Left lung (tissue), 10 donors: ENCODE data around the gene GABRA1. TPM values are rescaled to one million over a fixed set of nuclear protein-coding genes. Genes with fewer than 3 reads are reported as not detected.

Source experiments
- ATAC-seq: fragments of 200-7000 bp; cut with Tn5 transposase; one replicate; pipeline ENCODE4 v1.9.1; 2020; ENCODE audit warnings: moderate library complexity
- DNase-seq, 4 donors: peaks; one replicate each; pipeline ENCODE4 v3.0.0-alpha.2; 2013 to 2020
- H3K27ac ChIP-seq, 2 donors: fragments of 200-600 bp; sonication (generic) in 1 of 2; one replicate each; pipeline versions ENCODE4 v1.5.0 to v1.8.0; 2020 to 2021
- H3K27me3 ChIP-seq, 2 donors: fragments of 200-600 bp; sonication (generic) in 1 of 2; one replicate each; pipeline versions ENCODE4 v1.5.0 to v1.8.0; 2020 to 2021
- H3K36me3 ChIP-seq, 2 donors: fragments of 200-600 bp; sonication (generic) in 1 of 2; one replicate each; pipeline versions ENCODE4 v1.5.0 to v1.8.0; 2020 to 2021
- H3K4me1 ChIP-seq, 2 donors: fragments of 200-600 bp; one replicate each; pipeline ENCODE4 v1.8.0; 2021
- H3K4me3 ChIP-seq, 2 donors: fragments of 200-600 bp; sonication (generic) in 1 of 2; one replicate each; pipeline versions ENCODE4 v1.5.0 to v1.8.0; 2020 to 2021; ENCODE audit warnings: mild to moderate bottlenecking in 1 of 2
- H3K9me3 ChIP-seq, 2 donors: fragments of 200-600 bp; sonication (generic) in 1 of 2; one replicate each; pipeline versions ENCODE4 v1.5.0 to v1.8.0; 2020 to 2021
- intact Hi-C, 2 donors: fragments of 100-400 bp; cut with DNase I; formaldehyde crosslinking; loops; one replicate each; pipeline versions ENCODE4 v1.11.2 to v1.14.2; 2022
- polyA plus RNA-seq, 6 donors: library from polyadenylated mRNA; unstranded; fragments of 120-200 nt; gene quantifications; one replicate each; pipeline ENCODE4 v1.2.1, GENCODE V29; 2013; ENCODE audit not compliant: insufficient read length in 6 of 6
- total RNA-seq, 2 donors: library from RNA; stranded (reverse); fragmentation: NEBNext Ultra II Directional; extraction: Animal tissue kit (Norgen Biotek cat#: 25700); gene quantifications; one replicate each; pipeline ENCODE4 v1.2.1, GENCODE V29; 2021
- TF ChIP-seq, protein P1 (sequence below), 2 donors: fragments of 200-600 bp; sonication (generic) in 1 of 2; IDR thresholded peaks; one replicate each; pipeline versions ENCODE4 v1.5.0 to v1.8.0; 2021; ENCODE audit warnings: antibody characterized with exemption in 2 of 2
- donor health status: DM: no; HTN: yes; CAD: no.
- donor health status: DM: no; HTN: no; CAD: no.

GABRA1 gene
- total and polyA plus RNA-seq, 8 donors, result 0.35 to 1.4 (median 0.71) TPM; not detected in 2

DNA sequence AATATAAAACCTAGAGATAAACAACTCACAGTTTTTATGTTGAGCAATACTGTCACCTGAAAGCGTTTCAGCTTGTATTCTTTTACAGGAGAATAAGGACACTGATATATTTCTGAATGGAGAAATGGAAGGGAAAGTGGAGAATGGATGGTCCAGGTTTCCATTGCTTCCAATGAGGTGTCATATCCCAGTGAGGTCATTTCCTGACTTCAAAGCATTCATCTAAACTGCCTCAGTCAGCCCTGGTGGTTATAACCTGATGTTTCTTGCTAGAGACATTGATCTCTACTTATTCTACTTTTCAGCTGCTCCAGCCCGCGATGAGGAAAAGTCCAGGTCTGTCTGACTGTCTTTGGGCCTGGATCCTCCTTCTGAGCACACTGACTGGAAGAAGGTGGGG is 2.6 kb downstream of the GABRA1 start:
- DNase-seq (no peak), ATAC-seq (no peak)
- TF ChIP-seq, protein P1, sequence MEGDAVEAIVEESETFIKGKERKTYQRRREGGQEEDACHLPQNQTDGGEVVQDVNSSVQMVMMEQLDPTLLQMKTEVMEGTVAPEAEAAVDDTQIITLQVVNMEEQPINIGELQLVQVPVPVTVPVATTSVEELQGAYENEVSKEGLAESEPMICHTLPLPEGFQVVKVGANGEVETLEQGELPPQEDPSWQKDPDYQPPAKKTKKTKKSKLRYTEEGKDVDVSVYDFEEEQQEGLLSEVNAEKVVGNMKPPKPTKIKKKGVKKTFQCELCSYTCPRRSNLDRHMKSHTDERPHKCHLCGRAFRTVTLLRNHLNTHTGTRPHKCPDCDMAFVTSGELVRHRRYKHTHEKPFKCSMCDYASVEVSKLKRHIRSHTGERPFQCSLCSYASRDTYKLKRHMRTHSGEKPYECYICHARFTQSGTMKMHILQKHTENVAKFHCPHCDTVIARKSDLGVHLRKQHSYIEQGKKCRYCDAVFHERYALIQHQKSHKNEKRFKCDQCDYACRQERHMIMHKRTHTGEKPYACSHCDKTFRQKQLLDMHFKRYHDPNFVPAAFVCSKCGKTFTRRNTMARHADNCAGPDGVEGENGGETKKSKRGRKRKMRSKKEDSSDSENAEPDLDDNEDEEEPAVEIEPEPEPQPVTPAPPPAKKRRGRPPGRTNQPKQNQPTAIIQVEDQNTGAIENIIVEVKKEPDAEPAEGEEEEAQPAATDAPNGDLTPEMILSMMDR (IDR thresholded peaks at IDR 0.05), result no peak
- intact Hi-C loops, result no loop called here
- Histone ChIP-seq H3K27ac (no peak overlapping the region), H3K4me1 (no peaks in the 10 kb centered on the region), H3K4me3 (no peak overlapping the region), H3K36me3 (no peaks in the 10 kb centered on the region), H3K27me3 (peaks cover 16 to 41% of the 10 kb centered on the region in 2 donors), H3K9me3 (no peaks in the 10 kb centered on the region)

DNA sequence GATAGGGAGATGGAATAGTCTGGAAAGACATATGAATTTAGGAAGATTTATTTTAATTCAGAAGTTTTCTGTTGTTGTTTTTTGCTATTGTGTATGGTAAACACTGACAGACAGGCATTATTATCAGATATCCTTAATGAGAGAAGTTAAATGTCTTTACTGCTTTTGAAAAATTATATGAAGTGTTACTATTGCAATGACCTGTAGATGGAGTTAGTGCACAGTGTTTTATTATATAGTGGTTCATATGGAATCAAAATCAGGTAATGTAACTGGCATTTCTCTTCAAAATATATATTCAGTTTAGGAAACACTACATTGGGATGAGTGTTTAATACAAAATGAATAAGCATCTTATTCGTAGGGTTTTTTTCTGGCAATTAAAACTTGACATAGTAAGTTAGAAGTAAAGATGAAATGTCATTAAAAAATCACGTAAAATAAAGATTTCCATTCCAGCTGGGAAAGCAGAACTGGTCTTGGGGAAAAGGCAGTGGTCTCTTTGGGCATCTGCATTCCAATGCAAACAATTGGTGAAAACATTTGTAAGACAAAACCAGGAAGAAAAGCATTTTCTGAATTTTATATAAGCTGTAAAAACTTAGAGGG is 3.9 kb downstream of the GABRA1 start:
- ATAC-seq (no peak), DNase-seq (no peak)
- Histone ChIP-seq H3K9me3 (no peaks in the 10 kb centered on the region), H3K27me3 (peaks cover 16 to 30% of the 10 kb centered on the region in 2 donors), H3K36me3 (no peaks in the 10 kb centered on the region), H3K27ac (no peak overlapping the region), H3K4me1 (no peaks in the 10 kb centered on the region), H3K4me3 (no peak overlapping the region)
- TF ChIP-seq, protein P1 (IDR thresholded peaks at IDR 0.05), result no peak
- intact Hi-C loops, result no loop called here

DNA sequence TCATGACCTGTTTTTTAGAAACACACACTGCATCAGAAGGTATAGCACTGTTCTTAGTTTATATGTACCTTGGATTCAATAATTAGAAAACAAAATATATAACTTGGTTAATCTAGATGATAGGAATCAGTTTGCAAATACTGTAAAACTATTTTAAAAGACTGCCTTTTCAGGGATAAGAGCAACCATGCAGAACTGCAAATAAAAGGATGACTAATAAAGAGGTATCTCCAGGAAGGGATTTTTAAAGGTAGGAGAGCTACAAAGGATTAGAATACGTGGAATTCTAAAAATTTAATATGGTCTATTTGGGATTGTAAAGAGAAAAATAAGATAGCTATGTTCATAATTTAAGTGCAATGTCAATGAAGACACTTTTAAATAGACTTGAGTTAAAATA is 9.4 kb downstream of the GABRA1 start:
- Histone ChIP-seq H3K27ac (no peak overlapping the region), H3K9me3 (no peaks in the 10 kb centered on the region), H3K36me3 (no peaks in the 10 kb centered on the region), H3K4me1 (no peaks in the 10 kb centered on the region), H3K27me3 (no peaks in the 10 kb centered on the region), H3K4me3 (no peak overlapping the region)
- no peak for ATAC-seq
- TF ChIP-seq, protein P1 (IDR thresholded peaks at IDR 0.05), result no peak
- DNase-seq, result no peak
- intact Hi-C loops, result no loop called here

DNA sequence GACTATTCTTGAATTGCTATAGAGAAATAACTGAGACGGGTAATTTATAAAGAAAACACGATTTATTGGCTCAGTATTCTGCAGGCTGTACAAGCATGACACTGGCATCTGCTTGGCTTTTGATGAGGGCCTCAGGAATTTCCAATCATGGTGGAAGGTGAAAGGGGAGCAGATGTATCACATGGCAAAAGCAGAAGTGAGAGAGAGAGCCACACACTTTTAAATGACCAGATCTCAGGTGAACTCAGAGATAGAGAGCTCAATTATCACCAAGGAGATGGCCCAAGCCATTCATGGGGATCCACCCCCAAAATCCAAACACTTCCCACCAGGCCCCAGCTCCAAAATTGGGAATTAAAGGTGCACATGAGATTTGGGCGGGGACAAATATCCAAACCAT is 15.3 kb downstream of the GABRA1 start:
- H3K9me3 ChIP-seq, result no peaks in the 10 kb centered on the region
- H3K4me1 ChIP-seq, result no peaks in the 10 kb centered on the region
- H3K27me3 ChIP-seq, result no peaks in the 10 kb centered on the region
- TF ChIP-seq, protein P1 (IDR thresholded peaks at IDR 0.05), result no peak
- intact Hi-C loops, result no loop called here
- H3K27ac ChIP-seq, result no peak overlapping the region
- DNase-seq (no peak), ATAC-seq (no peak)
- no peak overlapping the region for H3K4me3 ChIP-seq
- H3K36me3 ChIP-seq, result no peaks in the 10 kb centered on the region

DNA sequence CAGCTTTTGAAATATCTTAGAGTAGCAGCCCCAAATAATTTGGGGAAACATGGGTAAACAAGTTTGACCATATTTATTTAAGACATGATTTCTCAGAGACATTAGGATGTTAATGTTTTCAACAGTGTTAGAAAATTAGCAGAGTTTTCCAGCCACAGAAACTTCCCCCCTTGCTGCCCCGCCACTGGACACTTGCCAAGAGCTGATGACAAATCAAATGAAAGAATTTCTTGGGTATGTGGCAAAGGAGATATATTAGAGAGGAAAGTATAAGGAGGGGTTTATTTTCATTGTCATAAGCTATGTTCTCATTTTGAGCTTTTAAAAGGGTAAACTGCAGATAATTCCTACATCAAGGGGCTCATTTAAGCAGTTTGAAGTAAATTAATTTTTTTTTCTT is 15.9 kb downstream of the GABRA1 start:
- Histone ChIP-seq H3K36me3 (no peaks in the 10 kb centered on the region), H3K27me3 (no peaks in the 10 kb centered on the region), H3K9me3 (no peaks in the 10 kb centered on the region), H3K4me1 (no peaks in the 10 kb centered on the region), H3K4me3 (no peak overlapping the region), H3K27ac (no peak overlapping the region)
- intact Hi-C loops, result no loop called here
- ATAC-seq, result no peak
- TF ChIP-seq, protein P1 (IDR thresholded peaks at IDR 0.05), result no peak
- no peak for DNase-seq
